HG02973 (cell line): Measurements from ENCODE around the gene TUBG1.

ENCODE experiments used
- ATAC-seq: cut with Tn5 transposase; IDR thresholded peaks from one replicate; pipeline ENCODE4 v1.9.1; 2021; ENCODE audit warnings: moderate library complexity; ENCODE audit not compliant: unreplicated experiment

The TUBG1 gene

GRCh38 chr17:42609182-42609813 lies at the start of gene TUBG1, which contains the start of gene RETREG3:
Gene TUBG1, plus strand, starts transcription at chr17:42609683. Its CDS starts 55 bp downstream, at chr17:42609738.
Gene RETREG3, minus strand, starts transcription at chr17:42609374. Its CDS starts 50 bp downstream, at chr17:42609324.
- ATAC-seq = peak; percentile 75

DNA sequence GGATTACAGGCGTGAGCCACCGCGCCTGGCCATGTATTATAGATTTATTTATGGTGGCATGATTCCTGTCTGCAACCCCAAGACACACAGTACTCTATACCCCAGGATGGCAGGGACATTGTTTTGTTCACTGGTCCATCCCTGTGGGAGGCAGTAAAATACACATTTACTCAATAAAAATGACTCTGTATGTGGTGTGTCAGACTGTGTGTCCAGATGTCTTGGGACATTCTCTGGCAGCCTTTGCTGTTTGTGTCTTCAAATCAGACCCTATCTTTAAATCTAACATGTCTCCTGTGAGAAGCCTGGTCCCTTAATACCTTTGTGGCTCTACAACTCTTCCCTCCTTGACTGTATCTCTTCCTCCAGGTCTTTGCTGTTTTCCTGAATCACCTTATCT lies 49.2 kb upstream of the TUBG1 start:
- no peak for ATAC-seq

DNA sequence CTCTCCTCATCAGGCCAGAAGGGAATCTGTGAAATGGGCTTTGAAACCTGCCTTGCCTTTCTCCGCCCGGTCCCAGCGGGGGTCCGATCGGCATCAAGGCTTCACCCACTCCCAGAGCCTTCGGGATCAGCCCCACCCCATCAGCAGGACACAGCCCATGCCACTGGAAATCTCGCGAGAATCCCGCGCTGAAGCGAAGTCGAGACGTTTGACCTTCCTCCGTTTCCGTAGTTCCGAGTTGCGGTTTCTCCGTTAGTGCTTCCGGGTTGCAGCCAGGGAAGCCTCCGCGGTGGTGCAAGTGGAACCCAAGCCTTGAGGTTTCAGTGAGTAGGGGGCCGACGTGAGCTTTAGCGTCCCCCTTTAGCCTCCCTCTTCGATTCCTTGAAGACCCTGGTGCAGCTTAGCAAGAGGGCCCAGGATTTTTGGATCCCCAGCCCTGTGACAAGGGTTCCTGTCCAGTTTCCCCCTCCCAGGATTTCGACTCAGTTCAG lies 47.5 kb upstream of the TUBG1 start, which contains the start of gene COASY:
TSS of gene COASY (plus strand) at position 252 of the 491 bp plus-strand sequence. CDS start 475 bp downstream, outside the sequence.
- no peak for ATAC-seq

DNA sequence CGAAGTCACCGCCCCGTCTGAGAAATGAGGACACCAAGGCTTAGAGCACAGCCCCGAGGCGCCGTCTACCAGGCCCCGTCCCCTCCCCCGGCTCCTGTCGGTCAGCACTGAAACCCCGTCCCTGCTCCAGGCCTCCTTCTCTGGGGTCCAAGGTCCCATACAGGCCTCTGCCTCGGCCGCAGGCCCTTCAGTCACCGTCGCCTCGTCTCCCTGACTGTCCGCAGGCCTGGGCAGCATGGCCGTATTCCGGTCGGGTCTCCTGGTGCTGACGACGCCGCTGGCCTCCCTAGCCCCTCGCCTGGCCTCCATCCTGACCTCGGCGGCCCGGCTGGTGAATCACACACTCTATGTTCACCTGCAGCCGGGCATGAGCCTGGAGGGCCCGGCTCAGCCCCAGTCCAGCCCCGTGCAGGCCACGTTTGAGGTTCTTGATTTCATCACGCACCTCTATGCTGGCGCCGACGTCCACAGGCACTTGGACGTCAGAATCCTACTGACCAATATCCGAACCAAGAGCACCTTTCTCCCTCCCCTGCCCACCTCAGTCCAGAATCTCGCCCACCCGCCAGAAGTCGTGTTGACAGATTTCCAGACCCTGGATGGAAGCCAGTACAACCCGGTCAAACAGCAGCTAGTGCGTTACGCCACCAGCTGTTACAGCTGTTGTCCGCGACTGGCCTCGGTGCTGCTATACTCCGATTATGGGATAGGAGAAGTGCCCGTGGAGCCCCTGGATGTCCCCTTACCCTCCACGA lies 46.9 kb upstream of the TUBG1 start:
- no peak for ATAC-seq

GRCh38 chr17:42563143-42563509 lies 46.4 kb upstream of the TUBG1 start:
- ATAC-seq = no peak

GRCh38 chr17:42563543-42563942 lies 45.9 kb upstream of the TUBG1 start:
- ATAC-seq = no peak

DNA sequence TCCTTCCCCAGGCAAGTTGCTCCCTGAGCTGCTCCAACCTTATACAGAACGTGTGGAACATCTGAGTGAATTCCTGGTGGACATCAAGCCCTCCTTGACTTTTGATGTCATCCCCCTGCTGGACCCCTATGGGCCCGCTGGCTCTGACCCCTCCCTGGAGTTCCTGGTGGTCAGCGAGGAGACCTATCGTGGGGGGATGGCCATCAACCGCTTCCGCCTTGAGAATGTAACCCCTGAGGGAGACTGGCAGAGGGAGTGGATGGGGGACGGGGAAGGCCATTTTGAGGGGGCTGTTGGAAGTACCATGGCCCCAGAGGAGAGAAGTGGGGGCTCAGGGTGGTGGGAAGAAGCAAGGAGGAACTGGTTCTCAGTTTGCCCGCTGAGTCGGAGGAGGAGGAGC lies 45.5 kb upstream of the TUBG1 start:
- ATAC-seq = no peak

- no peak for ATAC-seq
Measured at GRCh38 chr17:42564815-42565522, 44.5 kb upstream of the TUBG1 start.

DNA sequence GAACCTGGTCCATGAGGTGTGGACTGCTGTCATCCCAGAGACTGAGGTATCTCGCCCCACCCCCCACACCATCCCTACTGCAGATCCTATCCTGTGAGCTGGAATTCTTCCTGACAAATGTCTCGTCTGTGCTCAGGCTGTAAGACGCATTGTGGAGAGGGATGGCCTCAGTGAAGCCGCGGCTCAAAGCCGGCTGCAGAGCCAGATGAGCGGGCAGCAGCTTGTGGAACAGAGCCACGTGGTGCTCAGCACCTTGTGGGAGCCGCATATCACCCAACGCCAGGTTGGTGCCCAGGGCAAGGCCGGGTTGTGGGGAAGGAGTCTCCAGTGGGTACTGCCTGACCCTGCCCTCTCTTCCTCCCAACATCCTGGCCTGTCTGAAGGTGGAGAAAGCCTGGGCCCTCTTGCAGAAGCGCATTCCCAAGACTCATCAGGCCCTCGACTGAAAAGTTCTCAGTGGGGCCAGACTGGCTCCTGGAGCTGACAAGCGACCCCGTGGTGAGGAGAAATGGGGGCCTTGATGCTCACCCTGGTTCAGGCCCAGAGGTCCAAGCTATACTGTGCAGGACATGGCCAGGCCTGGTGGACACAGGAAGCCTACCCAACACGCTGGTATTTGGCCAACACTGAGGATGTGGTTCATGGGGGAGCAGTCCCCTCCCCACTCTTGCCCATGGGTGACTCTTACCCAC lies 43.8 kb upstream of the TUBG1 start:
- no peak for ATAC-seq

DNA sequence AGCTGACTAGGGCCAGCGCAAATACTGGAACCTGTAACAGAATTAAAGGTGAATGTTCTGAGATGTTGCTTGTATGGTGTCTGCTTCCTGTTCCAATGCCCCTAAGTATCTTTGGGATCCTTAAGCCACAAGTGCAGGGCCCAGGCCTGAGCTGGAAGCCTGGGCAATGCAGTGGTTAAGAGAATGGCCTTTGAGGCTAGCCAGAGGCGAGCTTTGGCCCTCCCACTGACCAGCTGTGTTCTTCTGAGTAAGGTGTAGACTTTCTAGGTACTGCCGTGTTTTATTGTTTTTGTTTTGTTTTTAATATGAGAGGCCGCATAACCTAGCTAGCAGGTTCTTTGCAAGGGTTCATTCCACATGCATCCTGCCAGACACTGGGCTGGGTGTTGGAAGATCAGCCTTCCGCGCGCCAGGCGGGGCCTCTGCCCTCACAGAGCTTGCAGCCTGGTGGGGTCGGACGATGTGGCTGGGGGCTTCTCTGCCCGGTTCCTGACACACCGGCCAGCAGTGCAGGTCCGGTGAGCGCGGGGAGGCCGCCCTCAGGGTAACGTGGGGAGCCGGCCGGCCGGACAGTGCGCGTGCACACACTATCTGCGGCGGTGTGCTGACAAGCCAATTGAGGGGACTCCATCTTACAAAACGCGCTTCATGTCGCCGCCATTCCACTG lies 43.1 kb upstream of the TUBG1 start:
- peak; percentile 15 for ATAC-seq

- peak; percentile 51 for ATAC-seq
Measured at GRCh38 chr17:42566883-42567573, 42.5 kb upstream of the TUBG1 start, which contains the start of gene MLX. Gene MLX, plus strand, starts transcription at chr17:42567100. Its CDS starts 25 bp downstream, at chr17:42567125.

- ATAC-seq = no peak
Measured at GRCh38 chr17:42568341-42569111, 41.0 kb upstream of the TUBG1 start.

GRCh38 chr17:42571435-42572225 lies 37.9 kb upstream of the TUBG1 start:
- ATAC-seq = no peak

DNA sequence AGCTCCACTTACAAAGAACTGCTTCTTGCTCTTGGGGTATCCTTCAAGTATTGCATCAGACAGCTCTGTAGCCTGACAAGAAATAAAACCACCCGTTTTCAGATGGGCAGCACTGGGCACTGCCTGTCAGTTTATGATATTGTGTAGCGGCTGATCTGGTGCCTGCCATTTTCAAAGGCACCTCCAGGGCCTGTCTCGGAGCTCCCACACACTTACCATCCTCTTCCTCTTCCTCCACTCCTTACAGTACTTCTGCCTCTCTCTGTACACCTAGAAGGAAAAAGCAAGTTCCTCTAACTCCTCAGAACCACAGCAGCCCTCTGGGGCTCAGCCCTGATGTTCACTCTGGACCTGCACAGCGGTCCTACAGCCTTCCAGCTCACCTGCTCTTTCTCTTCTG lies 36.4 kb upstream of the TUBG1 start:
- no peak for ATAC-seq

- no peak for ATAC-seq
Measured at GRCh38 chr17:42574463-42574862, 35.0 kb upstream of the TUBG1 start.

- ATAC-seq = no peak
Measured at GRCh38 chr17:42577140-42577531, 32.3 kb upstream of the TUBG1 start.

GRCh38 chr17:42577532-42578281 lies 31.8 kb upstream of the TUBG1 start, which contains the start of gene PSMC3IP:
Gene PSMC3IP, minus strand, starts transcription at chr17:42577729. Its CDS starts 43 bp downstream, at chr17:42577686.
- peak; percentile 65 for ATAC-seq
